Endometrial microvascular endothelial cells (primary cell): ENCODE results near the gene ROCK2. TPM values are rescaled to one million over a fixed set of nuclear protein-coding genes. Genes with fewer than 3 reads are reported as not detected.

ENCODE experiments used
- in situ Hi-C: cut with HindIII; loops from 2 replicates; pipeline ENCODE4 v1.10.0; 2017; ENCODE audit warnings: low sequenced_read_pairs, low pct_unique_long_range_greater_than_20kb; ENCODE audit errors: inconsistent ontology term
- total RNA-seq: library from RNA; depleted of rRNA; stranded (reverse); fragments of >200 nt; gene quantifications from one replicate; pipeline ENCODE4 v1.2.3, GENCODE V29; 2015; ENCODE audit errors: inconsistent ontology term

ROCK2 gene
- total RNA-seq, 1 donor from 2014 or later, result 39.5 TPM

- in situ Hi-C loops, result no loop called here
Observed at GRCh38 chr2:11370377-11371091, 26.1 kb upstream of the ROCK2 start.

GRCh38 chr2:11368059-11368572 lies 23.7 kb upstream of the ROCK2 start:
- in situ Hi-C loops, result no loop called here

GRCh38 chr2:11367170-11367730 lies 22.8 kb upstream of the ROCK2 start:
- in situ Hi-C loops, result no loop called here

DNA sequence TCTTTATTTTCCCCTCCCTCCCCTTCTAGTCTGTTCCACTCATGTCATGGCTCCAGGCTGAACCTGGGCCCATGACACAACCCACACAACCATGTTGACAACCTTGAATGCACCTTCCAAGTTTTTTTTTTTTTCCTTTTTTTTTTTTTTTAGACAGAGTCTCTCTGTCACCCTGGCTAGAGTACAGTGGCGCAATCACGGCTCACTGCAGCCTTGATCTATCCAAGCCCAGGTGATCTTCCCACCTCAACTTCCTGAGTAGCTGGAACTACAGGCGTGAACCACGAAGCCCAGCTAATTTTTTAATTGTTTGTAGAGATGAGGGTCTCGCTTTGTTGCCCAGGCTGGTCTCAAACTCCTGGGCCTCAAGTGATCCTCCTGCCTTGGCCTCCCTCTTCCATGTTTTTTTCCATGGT lies 21.9 kb upstream of the ROCK2 start:
- in situ Hi-C loops, result no loop called here

DNA sequence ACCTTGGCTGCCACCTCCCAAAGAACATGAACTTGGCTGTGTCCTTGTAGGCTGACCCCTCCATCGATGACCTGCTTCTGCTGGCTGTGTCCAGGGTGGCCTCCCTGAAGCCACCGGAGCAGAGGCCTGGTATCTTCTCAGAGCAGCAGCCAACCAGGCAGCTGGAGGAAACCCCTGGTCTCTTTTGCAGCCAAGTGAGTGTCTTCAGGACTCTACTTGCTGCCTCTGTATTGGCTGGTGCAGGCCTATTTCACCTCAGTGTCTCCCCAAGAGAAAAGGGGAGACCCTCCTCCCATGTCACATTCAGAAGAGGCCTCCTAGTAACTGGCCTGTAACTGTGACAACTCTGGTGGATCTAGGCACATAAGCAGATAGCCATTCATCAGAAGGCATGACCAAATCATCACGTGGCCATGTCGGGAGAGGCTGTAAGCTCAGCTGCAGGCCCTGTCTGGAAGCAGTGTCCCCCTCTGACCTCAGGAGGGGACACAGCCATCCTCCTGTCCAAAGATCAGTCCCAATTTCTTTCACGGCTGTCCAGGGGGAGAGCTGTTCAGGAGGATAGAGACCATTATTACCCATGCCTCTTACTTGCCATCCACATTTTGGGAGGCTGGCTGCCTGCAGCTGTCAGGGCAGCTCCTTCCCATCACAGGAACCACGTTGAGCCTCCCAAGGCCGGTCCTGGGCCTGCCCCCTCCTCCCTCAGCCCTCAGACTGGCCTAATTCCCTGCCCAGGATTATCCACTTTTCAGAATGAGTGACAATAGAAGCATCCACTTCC lies 20.9 kb upstream of the ROCK2 start:
- in situ Hi-C loops, result no loop called here

- in situ Hi-C loops, result no loop called here
Observed at GRCh38 chr2:11364565-11364887, 20.1 kb upstream of the ROCK2 start.

GRCh38 chr2:11363868-11364564 lies 19.6 kb upstream of the ROCK2 start:
- in situ Hi-C loops, result no loop called here

- in situ Hi-C loops, result no loop called here
Observed at GRCh38 chr2:11359865-11360264, 15.4 kb upstream of the ROCK2 start.

DNA sequence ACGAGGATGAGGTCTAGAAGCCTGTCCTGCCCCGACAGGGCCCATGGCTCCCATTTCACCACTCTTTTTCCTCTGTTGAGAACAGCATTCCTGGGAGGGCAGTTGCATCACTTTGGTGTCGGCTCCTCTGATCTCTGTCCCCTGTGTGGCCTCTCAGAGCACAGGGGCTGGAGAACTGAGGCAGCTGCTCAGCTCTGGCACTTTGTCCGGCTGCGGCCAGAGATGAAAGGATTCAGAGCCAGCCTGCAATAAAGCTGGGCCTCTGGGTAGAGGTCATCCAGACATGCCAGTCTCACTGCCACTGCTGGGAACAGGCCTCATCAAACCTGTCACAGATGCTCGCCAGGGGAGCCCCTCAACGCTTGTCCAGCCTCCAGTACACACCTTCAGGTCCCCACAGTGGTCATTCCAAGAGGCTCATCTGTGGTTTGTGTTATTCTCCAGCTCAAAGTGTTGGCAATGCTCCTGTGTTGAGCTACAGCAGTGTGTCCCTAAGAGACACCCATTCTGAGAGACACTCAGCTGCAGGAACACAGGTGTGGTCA lies 13.1 kb upstream of the ROCK2 start:
- in situ Hi-C loops, result no loop called here

DNA sequence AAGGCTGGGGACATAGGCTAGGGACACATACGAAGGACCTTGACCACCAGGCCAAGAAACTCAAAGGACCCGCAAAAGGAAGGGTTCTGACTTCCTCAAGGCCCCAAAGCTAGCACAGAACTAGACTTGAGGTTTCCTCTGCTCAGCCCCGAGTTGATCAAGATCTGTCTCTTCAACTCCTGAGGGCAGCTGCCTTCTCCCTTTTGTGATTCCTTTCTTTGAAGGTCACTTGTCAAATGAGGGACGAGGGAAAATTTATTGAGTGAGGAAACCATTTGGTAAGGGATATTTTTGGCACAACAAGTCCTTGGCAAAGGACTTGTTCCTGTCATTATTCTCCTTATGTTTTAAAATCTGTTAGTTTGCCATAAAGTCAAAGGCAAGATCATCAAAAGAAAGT lies 12.3 kb upstream of the ROCK2 start:
- in situ Hi-C loops, result no loop called here

DNA sequence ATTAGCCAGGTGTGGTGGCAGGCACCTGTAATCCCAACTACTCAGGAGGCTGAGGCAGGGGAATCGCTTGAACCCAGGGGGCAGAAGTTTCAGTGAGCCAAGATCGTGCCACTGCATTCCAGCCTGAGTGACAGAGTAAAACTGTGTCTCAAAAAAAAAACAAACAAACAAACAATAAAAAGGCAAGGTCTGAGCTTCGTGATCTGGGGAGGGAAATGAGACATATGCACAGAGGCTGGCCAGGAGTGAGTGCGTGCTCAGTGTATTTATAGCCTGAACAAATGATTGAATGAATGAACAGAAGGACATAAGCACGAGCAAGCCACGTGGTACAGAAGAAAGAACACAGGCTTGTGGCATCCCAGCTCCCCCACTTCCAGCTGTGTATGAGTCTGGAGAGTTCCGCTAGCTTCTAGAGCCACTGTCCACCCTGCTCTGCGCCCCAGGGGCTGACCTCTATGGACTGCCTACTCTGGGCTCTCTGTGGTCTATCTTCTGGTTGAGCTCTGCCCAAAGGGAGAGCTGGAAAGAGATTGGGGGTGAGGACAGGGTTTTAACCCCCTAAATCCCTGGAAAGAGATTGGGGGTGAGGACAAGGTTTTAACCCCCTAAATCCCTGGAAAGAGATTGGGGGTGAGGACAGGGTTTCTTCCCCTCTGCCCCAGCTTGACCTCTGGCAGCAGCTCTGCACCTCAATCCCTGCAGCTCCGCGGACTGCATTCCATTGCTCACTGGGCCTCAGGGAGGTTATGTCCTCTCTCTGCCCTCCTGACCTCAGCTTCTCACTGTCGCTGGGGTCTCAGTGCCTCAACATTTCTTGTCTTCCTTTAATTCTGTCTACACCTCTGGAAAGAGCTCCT lies 11.0 kb upstream of the ROCK2 start:
- in situ Hi-C loops, result no loop called here

GRCh38 chr2:11354363-11355154 lies 10.1 kb upstream of the ROCK2 start:
- in situ Hi-C loops, result no loop called here

- in situ Hi-C loops, result no loop called here
Observed at GRCh38 chr2:11352781-11353537, 8.5 kb upstream of the ROCK2 start.

DNA sequence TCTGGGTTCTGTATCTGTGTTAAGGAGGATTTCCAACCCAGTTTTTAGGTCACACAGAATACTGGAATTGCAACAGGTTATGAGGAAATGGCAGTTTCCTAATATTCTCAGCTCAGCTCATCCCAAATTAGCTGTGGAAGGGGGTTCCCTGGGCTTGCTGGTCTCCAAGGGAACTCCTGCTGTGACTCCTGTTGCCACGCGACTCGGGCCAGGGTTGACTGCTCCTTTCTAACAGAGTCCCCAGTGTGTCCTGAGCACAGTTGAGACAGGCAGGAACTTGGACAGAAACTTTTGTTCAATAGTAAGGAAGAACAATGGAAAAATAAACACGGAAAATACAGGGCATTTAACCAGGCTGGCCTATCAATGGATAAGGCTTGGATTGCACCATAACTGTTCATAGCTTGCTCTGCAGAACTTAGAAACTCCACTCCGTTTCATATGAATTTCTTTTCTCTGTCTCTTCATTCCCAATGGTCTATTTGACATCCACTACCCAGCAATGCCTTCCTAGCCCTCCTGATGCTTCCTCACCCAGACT lies 3.8 kb upstream of the ROCK2 start:
- in situ Hi-C loops, result no loop called here

DNA sequence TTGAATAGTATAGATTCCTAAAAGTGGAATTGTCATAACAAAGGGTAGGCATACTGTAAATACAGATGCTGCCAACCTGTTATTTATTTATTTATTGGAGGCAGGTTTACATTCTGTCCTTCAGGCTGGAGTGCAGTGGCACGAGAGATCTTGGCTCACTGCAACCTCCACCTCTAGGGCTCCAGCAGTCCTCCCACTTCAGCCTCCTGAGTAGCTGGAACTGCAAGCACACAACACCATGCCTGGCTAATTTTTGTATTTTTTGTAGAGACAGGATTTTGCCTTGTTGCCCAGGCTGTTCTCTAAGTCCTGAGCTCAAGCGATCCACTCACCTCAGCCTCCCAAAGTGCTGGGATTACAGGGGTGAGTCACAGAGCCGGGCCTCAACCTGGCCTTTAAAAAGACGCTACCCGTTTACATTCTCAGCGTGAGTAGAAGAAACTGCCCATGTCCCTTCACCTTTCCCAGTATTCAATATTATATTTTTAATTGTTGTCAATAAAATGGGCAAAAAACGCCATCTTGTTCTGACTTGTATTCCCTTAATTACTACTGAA lies 3.0 kb upstream of the ROCK2 start:
- in situ Hi-C loops, result no loop called here

DNA sequence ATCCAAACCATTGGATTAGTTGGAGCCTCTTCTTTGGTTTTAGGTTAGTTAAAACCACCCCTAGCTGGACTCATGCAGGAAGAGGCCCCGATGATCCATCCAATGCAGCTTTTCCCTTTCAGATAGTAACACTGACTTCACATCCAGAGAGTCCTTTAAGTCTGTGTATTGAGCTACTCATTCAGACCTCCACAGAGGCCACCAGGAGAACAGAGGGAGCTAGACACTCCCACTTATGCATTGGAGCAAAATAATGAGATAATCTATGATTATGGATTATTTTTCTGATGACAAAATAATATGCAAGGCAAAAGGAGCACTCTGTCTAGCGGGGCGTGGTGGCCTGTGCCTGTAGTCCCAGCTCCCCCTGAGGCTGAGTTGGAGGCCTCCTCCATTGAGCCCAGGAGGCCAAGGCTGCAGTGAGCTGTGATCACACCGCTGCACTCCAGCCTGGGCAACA lies 1.6 kb upstream of the ROCK2 start:
- in situ Hi-C loops, result no loop called here
